Hepatocyte (in vitro differentiated cells): Measurements from ENCODE around the gene DEXI. TPM values are rescaled to one million over a fixed set of nuclear protein-coding genes. Genes with fewer than 3 reads are reported as not detected.
A peak's percentile ranks its signal among the peaks of the same experiment; 100 is the strongest.

Experiments
- DNase-seq: peaks from one replicate; pipeline ENCODE4 v3.0.0-alpha.2; 2016; ENCODE audit warnings: low spot score
- H2AFZ ChIP-seq: fragments of 200-600 bp; sonication (generic); 2 replicates; pipeline ENCODE4 v1.6.0; 2016; ENCODE audit warnings: antibody characterized with exemption, mild to moderate bottlenecking
- H3K27ac ChIP-seq: fragments of 200-600 bp; sonication (generic); 2 replicates; pipeline ENCODE4 v1.5.1; 2016; ENCODE audit warnings: mild to moderate bottlenecking
- H3K27me3 ChIP-seq: fragments of 200-600 bp; sonication (generic); 2 replicates; pipeline ENCODE4 v1.6.1; 2016
- H3K36me3 ChIP-seq: fragments of 200-600 bp; sonication (generic); replicated peaks from 2 replicates; pipeline ENCODE4 v1.5.1; 2016; ENCODE audit warnings: low read depth; ENCODE audit not compliant: insufficient read depth
- H3K4me1 ChIP-seq: fragments of 200-600 bp; sonication (generic); 2 replicates; pipeline ENCODE4 v1.5.1; 2016; ENCODE audit warnings: mild to moderate bottlenecking, moderate library complexity; ENCODE audit not compliant: insufficient read depth
- H3K4me2 ChIP-seq: fragments of 200-600 bp; sonication (generic); 2 replicates; pipeline ENCODE4 v1.6.0; 2016
- H3K4me3 ChIP-seq: fragments of 200-600 bp; sonication (generic); 2 replicates; pipeline ENCODE4 v1.5.1; 2016; ENCODE audit warnings: mild to moderate bottlenecking
- H3K79me2 ChIP-seq: fragments of 200-600 bp; sonication (generic); 2 replicates; pipeline ENCODE4 v1.6.0; 2017; ENCODE audit warnings: mild to moderate bottlenecking
- H3K9me2 ChIP-seq: fragments of 200-600 bp; sonication (generic); replicated peaks from 2 replicates; pipeline ENCODE4 v1.6.0; 2017; ENCODE audit warnings: mild to moderate bottlenecking; ENCODE audit not compliant: insufficient read depth
- H3K9me3 ChIP-seq: fragments of 200-600 bp; sonication (generic); 2 replicates; pipeline ENCODE4 v1.5.1; 2016; ENCODE audit warnings: low read depth, mild to moderate bottlenecking
- H4K20me1 ChIP-seq: fragments of 200-600 bp; sonication (generic); 2 replicates; pipeline ENCODE4 v1.6.0; 2016; ENCODE audit warnings: mild to moderate bottlenecking; ENCODE audit not compliant: insufficient read depth, poor library complexity, severe bottlenecking
- EZH2 ChIP-seq: fragments of 200-600 bp; sonication (generic); IDR thresholded peaks from 2 replicates; pipeline ENCODE4 v1.6.1; 2016; ENCODE audit warnings: antibody characterized with exemption, mild to moderate bottlenecking, borderline replicate concordance
- EZH2phosphoT487 ChIP-seq: fragments of 200-600 bp; sonication (generic); IDR thresholded peaks from one replicate; pipeline ENCODE4 v1.6.1; 2018; ENCODE audit warnings: antibody characterized with exemption, mild to moderate bottlenecking, low read depth, moderate library complexity; ENCODE audit not compliant: unreplicated experiment, severe bottlenecking
- WGBS: methylation state at CpG from one replicate; pipeline ENCODE4 v1.1.6; 2016; ENCODE audit warnings: low lambda C conversion rate; ENCODE audit errors: missing lambda C conversion rate; 5-methylcytosine and 5-hydroxymethylcytosine counted together
- polyA plus RNA-seq: library from polyadenylated mRNA; unstranded; fragments of >200 nt; fragmentation: Nextera tagmentation; extraction: Ambion mirVana; gene quantifications from 2 replicates; pipeline ENCODE4 v1.2.1, GENCODE V29; 2016
- total RNA-seq: library from RNA; depleted of rRNA; stranded (reverse); fragments of >200 nt; gene quantifications from 2 replicates; pipeline ENCODE4 v1.2.3, GENCODE V29; 2014
- TF ChIP-seq, protein P1 (sequence below): fragments of 200-600 bp; sonication (generic); IDR thresholded peaks from 2 replicates; pipeline ENCODE4 v1.5.1; 2016; ENCODE audit warnings: antibody characterized with exemption, mild to moderate bottlenecking; ENCODE audit not compliant: poor library complexity

The DEXI gene
- total and polyA plus RNA-seq, 2 experiments from 2014 or later: 51.6 to 82.4 TPM

DNA sequence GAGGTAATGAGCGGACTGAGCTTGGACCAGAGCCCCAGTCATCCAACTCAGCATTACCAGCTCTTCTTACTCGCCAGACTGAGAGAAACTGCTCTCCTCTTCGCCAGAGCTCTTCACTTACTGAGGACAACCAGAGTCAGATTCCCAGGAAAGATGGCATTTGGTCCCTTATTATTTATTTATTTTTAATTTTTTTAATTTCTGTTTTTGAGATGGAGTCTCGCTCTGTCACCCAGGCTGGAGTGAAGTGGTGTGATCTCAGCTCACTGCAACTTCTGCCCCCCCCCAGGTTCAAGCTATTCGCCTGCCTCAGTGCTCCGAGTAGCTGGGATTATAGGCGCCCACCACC, 23.3 kb downstream of the DEXI start:
- no peaks in the 10 kb centered on the region for H3K9me2 ChIP-seq
- H4K20me1 ChIP-seq: no peaks in the 10 kb centered on the region
- no peak overlapping the region for H3K4me2 ChIP-seq
- no peak for TF ChIP-seq EZH2phosphoT487
- no peak for TF ChIP-seq EZH2
- TF ChIP-seq, protein P1, sequence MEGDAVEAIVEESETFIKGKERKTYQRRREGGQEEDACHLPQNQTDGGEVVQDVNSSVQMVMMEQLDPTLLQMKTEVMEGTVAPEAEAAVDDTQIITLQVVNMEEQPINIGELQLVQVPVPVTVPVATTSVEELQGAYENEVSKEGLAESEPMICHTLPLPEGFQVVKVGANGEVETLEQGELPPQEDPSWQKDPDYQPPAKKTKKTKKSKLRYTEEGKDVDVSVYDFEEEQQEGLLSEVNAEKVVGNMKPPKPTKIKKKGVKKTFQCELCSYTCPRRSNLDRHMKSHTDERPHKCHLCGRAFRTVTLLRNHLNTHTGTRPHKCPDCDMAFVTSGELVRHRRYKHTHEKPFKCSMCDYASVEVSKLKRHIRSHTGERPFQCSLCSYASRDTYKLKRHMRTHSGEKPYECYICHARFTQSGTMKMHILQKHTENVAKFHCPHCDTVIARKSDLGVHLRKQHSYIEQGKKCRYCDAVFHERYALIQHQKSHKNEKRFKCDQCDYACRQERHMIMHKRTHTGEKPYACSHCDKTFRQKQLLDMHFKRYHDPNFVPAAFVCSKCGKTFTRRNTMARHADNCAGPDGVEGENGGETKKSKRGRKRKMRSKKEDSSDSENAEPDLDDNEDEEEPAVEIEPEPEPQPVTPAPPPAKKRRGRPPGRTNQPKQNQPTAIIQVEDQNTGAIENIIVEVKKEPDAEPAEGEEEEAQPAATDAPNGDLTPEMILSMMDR: no peak
- H3K9me3 ChIP-seq: no peaks in the 10 kb centered on the region
- no peaks in the 10 kb centered on the region for H3K36me3 ChIP-seq
- no peak overlapping the region for H3K27ac ChIP-seq
- H3K27me3 ChIP-seq: no peaks in the 10 kb centered on the region
- DNase-seq: no peak
- no peak overlapping the region for H3K4me3 ChIP-seq
- no peaks in the 10 kb centered on the region for H3K79me2 ChIP-seq
- WGBS: 49% methylated on average over 7 of the region's 7 CpGs
- H3K4me1 ChIP-seq: no peaks in the 10 kb centered on the region
- no peak overlapping the region for H2AFZ ChIP-seq

DNA sequence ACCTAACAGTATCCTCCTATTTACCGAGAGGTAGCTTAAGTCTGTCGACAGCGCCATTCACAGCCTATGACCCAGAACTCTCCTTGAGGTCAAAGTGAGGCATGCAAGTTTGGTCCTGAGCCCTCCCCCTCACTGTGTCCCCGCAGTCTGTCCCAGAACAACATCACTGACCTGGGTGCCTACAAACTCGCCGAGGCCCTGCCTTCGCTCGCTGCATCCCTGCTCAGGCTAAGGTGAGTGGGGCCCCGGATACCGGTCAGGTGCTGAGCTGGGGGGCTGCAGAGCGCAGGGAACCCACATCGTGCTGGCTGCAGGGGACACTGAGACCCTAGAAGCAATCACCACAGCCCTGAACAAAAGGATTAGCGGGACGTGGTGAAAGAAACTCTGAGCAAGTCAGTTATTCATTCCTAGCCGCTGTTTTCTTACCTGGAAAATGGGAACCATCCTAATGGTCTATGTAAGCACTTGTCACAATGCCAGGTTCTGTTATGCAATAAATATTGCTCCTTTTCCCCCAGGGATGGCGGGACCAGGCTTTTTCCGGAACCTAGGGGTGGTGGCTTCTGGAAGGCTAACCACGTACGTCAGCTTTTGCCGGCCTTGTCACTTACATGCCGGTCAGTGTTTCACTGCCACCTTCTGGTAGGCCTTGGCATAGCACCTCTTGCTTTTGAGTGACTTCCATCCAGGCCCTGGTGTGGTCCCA, 23.8 kb downstream of the DEXI start:
- 46% methylated on average over 21 of the region's 21 CpGs for WGBS
- Histone ChIP-seq H3K4me1 (no peaks in the 10 kb centered on the region), H4K20me1 (no peaks in the 10 kb centered on the region), H3K27ac (peak overlapping the region; percentile 13), H2AFZ (peak overlapping the region; percentile 2), H3K36me3 (no peaks in the 10 kb centered on the region), H3K9me2 (no peaks in the 10 kb centered on the region), H3K4me2 (peak overlapping the region; percentile 68), H3K4me3 (no peak overlapping the region), H3K9me3 (no peaks in the 10 kb centered on the region), H3K79me2 (no peaks in the 10 kb centered on the region), H3K27me3 (no peaks in the 10 kb centered on the region)
- peak; percentile 95 for DNase-seq
- TF ChIP-seq EZH2 (no peak), EZH2phosphoT487 (no peak)
- TF ChIP-seq, protein P1: peak; percentile 98

DNA sequence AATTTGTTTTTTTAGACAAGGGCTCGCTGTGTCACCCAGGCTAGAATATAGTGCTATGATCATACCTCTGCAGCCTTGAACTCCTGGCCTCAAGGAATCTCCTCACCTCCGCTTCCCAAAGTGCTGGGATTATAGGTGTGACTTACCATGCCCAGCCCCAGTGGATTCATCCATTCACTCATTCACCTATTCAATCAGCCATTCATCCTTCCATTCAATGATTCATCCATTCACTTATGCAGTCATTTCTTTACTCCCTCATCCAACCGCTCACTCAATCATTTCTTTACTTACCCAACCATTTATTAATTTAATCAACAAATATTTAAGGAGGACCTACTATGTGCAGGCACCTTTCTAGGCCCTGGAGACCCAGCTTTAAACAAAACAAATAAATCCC, 25.7 kb downstream of the DEXI start:
- no peak overlapping the region for H3K4me3 ChIP-seq
- peak overlapping the region; percentile 72 for H3K27ac ChIP-seq
- no peaks in the 10 kb centered on the region for H3K27me3 ChIP-seq
- H3K9me2 ChIP-seq: no peaks in the 10 kb centered on the region
- no peak for DNase-seq
- 59% methylated on average over 3 of the region's 3 CpGs for WGBS
- H3K4me2 ChIP-seq: no peak overlapping the region
- no peaks in the 10 kb centered on the region for H3K4me1 ChIP-seq
- no peaks in the 10 kb centered on the region for H4K20me1 ChIP-seq
- H3K9me3 ChIP-seq: no peaks in the 10 kb centered on the region
- TF ChIP-seq, protein P1: no peak
- TF ChIP-seq EZH2phosphoT487 (no peak), EZH2 (no peak)
- H3K36me3 ChIP-seq: no peaks in the 10 kb centered on the region
- no peaks in the 10 kb centered on the region for H3K79me2 ChIP-seq
- H2AFZ ChIP-seq: no peak overlapping the region

DNA sequence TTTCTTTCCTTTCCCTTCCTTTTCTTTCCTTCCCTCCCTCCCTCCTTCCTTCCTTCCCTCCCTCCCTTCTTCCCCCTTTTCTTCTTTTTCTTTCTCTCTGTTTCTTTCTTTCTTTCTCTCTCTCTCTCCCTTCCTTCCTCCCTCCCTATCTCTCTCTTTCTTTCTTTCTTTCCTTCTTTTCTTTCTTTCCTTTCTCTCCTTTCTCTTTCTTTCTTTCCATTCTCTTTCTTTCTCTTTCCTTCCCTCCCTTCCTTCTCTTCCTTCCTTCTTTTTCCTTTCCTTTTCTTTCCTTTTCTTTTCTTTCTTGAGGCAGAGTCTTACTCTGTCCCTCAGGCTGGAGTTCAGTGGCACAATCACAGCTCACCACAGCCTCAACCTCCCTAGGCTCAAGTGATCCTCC, 31.0 kb downstream of the DEXI start:
- DNase-seq: no peak
- TF ChIP-seq, protein P1: no peak
- TF ChIP-seq EZH2phosphoT487 (no peak), EZH2 (no peak)
- H3K79me2 ChIP-seq: no peaks in the 10 kb centered on the region
- H3K4me2 ChIP-seq: no peak overlapping the region
- no peaks in the 10 kb centered on the region for H3K9me3 ChIP-seq
- H3K4me3 ChIP-seq: no peak overlapping the region
- no peak overlapping the region for H3K27ac ChIP-seq
- no peaks in the 10 kb centered on the region for H4K20me1 ChIP-seq
- H3K4me1 ChIP-seq: no peaks in the 10 kb centered on the region
- no peaks in the 10 kb centered on the region for H3K9me2 ChIP-seq
- H2AFZ ChIP-seq: no peak overlapping the region
- H3K36me3 ChIP-seq: no peaks in the 10 kb centered on the region
- no peaks in the 10 kb centered on the region for H3K27me3 ChIP-seq
